GM18909 (cell line): ENCODE measurements around the gene TICRR.

Source experiments
- ATAC-seq: cut with Tn5 transposase; IDR thresholded peaks from one replicate; pipeline ENCODE4 v1.9.1; 2021; ENCODE audit warnings: mild to moderate bottlenecking; ENCODE audit not compliant: unreplicated experiment, poor library complexity

Gene TICRR

DNA sequence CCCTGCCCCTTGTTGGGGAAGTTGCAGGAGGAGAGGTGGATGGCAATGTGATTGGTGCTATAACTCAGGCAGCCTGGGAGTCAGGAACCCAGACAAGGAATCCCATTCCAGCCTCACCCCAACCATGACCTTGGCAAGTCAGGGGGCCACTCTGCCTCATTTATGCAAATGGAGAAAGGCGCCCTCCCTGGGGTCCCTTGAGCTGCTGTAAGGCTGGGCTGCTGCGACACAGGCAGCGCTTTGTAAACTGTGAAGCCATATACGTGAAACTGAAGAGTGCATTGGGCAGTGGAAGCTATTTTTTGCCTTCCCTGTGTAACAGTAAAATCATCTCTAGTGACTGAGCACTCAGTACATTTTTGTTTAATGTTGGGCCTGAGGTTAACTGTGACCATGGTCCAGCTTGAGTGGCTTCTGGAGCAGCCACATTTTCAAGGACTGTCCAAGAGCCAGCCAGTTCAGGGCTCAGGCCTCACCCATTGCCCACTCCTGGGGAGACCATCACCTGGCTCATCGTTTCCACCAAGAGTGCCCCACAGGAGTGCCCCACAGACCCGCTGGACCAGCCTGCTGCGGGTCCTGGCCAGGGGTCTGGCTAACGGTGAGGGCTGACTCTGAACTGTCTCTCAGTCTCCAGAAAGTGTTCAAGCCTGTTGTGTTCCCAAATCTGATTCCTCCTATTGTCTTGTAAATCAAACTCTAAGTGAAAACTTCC is 52.1 kb downstream of the TICRR start:
- no peak for ATAC-seq

DNA sequence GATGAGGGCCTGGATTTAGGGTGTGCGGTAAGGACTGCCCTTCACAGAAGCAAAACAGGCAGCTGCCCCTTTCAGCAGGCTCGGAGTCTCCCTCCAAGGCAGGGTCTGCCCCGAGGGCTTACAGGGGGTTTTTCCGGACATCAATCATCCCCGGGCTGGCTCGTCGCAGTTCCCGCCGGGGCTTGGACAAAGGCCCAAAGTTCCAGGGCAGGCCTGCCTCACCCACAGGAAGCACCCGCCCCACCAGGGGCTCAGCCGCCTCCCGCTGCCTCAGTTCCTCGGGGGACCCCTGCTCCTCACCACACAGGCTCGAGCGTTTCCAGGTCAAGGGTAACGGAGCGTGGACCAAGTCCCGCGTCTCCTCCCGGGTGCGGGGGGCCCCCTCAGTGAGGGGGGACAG is 53.0 kb downstream of the TICRR start:
- ATAC-seq: no peak

DNA sequence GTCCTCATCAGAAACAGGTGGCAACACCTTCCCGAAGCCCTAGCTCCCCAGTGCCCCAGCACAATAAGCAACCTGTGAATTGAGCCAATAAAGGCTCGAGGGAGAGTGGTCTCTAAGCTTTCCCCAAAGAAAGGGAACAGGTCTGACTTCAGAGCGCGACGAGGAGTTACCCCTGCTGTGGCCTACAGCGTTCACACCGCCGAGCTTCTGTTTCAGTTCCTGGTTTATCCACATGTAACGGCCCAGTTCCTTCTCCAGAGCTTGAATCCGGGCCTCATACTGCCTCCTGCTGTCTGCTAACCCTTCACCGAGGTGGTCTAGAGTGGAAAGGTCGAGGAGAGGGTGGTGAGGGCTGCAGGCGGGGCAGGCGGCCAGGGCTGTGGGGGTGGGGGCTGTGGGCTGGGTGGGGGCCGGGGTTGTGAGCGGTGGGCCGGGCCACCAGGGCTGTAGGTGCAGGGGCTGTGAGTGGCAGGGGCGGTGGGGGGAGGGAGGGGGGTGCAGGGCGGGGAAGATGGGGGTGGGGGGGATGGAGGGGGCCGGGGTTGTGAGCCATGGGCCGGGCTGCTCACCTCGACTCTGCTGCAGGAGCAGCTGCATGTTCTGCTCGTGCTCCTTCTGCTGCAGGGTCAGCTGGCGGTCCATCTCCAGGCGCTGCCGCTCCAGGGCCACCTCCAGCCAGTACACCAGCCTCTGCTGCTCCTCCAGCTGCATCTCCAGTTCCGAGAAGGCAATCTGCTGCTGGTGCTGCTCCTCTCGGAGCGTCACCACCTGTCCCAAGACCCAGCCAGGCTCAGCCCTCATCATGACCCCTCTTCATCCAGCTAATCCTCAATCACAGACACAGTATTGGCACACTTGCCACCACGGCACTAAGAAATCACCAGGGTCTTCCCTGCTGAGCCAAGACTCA is 53.8 kb downstream of the TICRR start:
- no peak for ATAC-seq

DNA sequence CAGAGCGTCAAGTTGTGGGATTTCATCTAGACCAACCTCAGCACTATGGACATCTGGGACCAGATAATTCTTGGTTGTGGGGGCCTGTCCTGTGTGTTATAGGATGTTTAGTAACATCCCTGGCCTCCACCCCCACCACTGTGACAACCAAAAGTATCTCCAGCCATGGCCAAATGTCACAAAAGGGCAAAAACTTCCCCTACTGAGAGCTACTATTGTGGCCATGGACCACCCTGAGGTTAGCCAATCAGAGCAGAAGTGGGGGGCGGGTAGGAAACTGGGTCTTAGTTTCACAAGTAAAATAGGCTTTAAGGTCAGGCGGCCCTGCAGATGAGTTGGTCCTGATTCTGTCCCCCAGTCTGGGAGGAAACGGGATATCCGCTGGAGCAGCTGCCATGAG is 54.6 kb downstream of the TICRR start:
- no peak for ATAC-seq

DNA sequence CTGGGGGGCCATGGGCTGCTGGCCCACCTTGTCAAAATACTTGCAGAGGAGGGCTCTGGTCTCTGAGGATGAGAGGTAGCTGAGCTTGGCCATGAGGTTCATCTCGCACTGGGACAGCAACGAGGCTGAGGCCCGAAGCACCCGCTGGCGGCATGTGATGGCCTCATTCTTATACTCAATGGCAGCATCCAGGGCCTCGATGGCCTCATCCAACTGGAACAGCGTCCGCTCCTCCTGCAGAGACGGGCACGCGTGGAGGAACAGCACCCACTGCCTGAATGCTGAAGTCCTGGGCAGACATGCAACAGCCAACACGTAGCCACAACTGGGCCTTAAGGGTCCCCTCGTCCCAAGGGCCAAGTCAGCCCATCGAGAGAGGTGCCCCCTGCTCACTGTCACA is 55.0 kb downstream of the TICRR start:
- ATAC-seq: no peak

DNA sequence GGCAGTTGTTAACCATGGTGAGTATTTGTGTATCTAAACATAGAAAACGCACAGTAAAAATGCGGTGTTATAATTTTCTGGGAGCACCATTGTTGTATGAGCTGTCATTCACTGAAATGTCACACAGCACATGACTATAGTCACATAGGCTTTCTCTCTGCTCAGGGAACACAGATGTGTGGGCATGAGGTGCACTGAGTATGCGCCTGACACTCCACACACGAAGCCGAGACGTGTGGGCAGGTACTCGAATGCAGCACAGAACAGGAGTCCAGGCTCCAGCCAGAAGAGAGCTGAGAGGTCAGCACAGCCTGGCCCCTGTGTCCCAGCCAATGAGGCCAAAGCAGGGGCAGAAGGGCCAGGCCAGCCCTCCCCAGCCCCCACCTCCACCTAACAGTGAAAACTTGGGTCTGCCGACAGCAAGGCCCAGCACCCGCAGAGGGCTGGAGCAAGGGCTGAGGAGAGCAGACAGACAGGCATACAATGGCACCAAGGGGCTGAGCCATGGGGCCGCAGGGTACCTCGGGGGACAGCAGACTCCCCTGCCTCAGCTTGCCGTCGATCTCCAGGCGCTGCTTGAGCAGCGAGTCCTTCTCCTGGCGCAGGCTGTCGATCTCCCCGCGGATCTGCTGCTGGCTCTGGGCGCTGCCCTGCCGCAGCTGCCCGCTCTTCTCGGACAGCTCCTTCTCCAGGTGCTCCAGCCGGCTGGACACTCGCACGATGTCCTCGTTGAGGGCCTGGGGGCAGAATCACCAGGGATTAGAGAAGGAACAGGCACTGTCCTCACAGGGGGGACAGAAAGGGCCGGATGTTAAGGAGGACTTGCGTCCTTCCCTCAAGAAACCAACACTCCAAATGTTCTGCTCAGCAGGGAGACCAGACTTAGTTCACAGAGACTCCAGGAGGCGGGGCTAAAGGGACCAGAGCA is 56.0 kb downstream of the TICRR start:
- ATAC-seq: no peak

DNA sequence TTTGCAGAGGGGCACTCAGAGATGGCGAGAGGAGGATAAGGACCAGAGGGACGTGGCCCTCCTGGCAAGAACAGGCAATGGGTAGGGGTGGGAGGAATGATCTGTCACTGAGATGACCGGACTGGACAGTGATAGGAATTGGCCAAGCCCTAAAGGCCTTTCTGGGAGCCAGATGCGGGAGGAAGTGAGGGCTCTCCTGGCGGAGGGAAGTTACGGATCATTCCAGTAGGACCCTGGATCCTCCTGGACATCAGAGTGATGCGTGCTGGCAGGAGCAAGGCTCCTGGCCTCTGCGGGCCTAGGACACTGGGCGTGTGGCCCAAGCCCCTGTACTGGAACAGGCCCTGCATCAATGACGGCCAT is 56.6 kb downstream of the TICRR start:
- no peak for ATAC-seq

DNA sequence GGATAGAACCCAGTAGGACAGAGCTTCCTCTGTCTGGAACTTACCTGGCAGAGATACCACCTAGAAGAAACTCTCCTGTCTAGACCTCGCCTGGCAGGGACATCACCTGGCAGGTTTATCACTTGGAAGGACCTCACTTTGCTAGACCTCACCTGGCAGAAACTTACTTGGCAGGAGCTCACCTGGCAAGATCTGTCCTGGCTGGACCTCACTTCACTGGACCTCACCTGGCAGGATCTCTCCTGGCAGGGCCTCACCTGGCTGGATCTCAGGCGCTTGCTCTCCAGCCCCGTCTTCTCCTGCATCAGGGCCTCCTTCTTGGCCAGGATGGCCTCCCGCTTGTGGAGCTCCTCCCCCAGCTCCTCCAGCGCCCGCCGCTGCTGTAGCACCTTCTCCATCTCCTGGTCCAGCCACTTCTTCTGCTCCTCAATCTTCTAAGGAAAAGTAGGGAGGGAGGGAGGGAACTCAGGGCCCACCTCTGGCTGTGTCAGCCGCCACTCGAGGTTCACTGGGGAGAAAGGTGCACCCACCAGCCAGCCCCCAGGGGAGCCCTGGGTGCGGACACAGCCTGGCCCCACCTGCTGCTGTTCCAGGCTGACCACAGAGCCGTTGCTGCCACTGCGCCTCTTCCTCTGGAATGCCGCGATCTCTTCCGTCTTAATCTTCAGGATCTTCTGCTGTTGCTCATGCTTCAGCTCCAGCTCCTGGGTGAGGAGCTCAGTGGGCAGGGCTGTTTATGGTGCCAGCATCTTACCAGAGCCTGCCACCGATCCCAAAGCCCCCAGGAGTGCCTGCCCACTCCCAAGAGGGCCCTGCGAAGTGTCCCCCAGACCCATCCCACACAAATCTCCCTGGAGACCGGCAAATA is 57.5 kb downstream of the TICRR start:
- no peak for ATAC-seq

DNA sequence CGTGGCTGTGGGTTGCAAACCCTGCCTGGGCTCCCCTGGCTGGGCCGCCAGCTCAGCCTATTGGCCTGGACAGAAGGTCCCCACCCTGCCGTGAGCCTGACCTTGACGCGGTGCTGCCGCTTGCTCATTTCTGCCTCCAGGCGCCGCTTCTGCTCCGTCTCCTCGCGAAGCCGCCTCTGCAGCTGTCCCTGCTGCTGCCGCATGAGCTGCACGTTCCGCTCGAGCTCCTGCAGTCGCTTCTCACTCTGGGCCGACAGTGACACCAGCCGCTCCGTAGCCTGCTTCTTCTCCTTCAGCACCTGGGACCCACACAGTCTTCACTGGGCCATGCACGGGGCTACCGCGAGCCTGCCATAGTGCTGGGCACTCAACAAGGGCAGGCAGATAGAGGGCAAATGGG is 58.3 kb downstream of the TICRR start:
- no peak for ATAC-seq

DNA sequence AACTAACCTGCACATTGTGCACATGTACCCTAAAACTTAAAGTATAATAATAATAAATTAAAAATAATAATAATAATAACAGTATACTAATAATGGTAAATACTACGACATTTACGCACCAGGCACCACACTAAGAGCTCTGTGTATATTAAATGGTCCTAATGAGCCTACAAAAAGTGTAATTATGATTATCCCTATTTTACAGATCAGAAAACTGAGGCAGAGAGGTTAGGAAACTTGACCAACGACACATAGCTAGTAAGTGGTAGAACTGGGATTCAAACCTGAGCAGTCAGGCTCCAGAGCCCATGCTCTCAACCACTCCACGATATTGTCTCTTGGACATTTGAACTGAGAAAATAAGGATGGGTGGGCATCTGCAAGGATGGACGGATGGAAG is 65.0 kb downstream of the TICRR start:
- no peak for ATAC-seq

DNA sequence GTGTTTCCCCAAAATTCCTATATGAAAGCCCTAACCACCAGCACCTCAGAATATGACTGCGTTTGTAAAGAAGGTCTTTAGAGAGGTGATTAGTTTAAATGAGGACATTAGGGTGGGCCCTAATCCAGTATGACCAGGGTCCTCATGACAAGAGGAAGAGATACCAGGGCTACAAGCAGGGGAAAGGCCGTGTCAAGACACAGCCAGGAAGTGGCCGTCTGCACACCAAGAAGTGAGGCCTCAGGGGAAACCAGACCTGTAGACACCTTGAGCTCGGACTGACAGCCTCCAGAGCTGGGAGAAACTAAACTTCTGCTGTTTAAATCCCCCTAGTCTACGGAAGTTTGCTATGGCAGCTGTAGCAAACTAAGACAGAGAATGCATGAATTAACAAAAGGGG is 65.8 kb downstream of the TICRR start:
- no peak for ATAC-seq

DNA sequence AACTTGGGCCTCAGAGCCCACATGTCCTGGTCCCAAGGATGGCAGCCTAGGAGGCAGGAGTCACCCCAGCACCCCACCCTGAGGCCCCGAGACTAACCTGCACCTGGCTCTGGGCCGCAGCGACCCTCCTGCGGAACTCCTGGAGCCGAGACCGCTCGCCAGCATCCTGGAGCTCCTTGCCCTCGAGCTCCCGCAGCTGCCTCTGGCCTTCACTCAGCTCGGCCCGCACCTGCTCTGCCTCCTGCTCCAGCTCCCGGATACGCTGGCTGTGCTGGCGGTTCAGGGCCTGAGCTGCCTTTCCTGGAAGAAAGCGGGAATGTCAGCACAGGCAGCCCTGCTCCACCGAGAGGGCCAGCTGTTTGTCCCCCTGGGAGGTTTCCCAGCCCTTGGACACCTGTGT is 66.8 kb downstream of the TICRR start:
- ATAC-seq: no peak

DNA sequence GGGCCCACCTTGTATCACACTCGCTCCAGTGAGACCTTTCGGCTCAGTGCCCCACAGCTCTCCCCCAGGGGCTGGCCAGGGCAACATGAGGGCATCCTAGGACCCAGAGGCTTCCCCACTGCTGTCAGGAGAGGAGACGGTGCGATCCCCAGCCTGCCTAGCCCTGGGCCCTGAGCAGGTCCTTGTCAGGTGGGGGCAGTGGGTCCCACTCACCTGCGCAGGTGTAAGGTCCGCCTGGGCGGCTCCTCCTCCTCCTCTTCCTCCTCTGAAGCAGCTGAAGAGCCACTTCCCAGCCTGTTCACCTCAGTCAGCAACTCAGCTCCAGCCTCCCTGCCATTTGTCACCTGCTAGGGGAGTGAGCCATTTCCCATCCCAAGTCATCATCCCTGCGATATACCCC is 70.4 kb downstream of the TICRR start:
- ATAC-seq: no peak

DNA sequence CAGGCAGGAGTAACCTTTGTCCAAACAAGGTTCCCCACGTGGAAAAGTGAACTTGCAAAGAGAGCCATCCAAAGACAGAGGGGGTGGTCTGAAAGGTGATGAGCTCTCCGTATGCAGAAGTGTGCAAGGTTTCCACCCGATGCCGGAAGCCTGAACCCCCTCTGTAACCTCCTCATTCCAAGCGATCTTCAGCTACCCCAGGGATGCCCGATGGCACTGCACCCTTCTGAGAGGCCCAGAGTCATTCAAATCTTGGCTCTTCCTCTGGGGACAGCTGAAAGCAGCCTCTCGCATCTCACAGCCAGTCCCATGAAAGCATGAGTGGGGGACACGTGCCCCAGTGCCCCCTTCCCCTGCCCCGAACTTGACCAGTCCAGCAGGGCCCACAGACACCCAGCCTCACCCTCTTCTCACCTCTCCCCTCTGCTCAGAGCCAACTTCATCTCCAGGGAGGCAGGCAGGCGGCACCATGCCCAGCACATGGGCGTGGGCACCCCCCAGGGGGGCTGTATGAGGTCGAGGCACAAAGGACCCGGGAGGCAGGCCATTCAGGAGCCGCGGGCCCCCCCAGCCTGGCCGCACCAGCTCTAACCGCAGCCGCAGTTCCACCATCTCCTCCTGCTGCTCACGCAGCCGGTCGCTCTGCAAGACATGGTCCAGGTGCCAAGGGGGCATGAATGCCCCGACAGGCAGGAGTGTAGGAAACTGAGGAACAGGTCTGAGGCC is 71.3 kb downstream of the TICRR start:
- no peak for ATAC-seq

DNA sequence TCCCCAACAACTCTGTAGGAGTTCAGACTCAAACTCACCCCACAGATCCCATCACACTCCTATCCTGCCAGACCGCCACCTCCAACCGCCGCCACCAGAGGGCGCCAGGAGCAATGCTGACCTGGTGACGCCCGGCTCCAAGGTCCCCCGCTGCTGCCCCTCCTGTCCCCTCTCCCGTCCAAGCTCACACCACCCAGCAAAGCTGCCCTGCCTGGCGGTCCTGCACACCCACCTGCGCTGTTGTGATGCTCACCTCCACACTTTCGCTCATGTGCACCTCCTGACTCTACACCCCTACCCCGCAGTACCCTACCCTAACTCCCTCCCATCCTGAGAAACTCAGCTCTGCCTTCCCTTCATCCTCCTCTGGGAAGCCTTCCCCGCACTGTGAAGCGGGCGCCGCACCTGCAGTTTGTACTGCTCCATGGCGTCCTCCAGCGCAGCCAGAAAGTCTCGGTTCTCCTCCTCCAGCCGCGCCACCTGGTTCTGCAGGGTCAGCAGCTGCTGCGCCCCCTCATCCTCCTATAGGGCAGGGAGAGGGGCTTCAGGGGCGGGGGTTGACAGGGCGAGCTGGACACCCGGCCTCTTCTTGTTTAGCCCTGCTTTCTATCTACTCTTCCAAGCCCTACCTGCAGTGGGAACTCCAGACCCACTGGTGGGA is 72.1 kb downstream of the TICRR start:
- no peak for ATAC-seq

DNA sequence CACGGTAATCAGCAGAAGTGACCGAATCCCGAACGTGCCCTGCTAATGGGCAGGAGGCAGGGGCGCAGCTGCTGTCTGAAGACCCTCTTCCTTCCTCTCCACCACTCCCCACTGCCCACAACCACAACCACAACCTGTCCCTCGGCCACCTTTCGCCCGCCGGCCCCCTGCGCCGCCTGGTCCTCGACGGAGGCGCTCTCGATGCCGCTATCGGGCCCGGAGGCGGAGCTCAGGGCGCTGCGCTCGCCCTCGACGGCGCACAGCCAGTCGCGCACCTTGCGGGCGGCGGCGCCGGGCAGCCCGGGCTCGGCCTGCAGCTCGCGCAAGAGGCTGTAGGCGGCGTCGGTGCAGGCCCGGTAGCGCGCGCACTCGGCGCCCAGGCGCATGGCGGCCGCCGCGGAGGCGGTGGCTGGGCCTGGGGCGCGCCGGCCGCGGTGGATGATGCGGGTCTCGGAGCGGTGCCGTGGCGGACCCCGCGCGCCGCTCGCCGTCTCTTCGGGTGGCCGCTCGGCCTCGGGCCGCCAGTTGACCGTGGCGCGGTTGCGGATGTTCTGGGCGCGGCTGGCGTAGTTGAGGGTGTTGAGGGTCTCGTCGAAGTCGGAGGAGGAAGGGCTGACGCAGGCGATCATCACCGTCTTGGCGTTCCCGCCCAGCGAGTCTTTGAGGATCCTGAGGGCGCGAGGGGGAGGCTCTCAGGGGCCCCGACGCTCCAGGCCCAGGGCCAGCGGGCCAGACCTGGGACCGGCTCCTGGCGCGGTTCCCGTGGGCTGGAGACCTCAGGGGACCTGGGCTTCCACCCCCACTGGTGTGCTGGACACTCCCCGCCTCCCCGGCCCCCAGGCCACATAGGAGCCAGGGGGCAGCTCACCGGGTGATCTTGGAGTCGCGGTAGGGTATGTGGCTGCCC is 73.1 kb downstream of the TICRR start:
- ATAC-seq: no peak

DNA sequence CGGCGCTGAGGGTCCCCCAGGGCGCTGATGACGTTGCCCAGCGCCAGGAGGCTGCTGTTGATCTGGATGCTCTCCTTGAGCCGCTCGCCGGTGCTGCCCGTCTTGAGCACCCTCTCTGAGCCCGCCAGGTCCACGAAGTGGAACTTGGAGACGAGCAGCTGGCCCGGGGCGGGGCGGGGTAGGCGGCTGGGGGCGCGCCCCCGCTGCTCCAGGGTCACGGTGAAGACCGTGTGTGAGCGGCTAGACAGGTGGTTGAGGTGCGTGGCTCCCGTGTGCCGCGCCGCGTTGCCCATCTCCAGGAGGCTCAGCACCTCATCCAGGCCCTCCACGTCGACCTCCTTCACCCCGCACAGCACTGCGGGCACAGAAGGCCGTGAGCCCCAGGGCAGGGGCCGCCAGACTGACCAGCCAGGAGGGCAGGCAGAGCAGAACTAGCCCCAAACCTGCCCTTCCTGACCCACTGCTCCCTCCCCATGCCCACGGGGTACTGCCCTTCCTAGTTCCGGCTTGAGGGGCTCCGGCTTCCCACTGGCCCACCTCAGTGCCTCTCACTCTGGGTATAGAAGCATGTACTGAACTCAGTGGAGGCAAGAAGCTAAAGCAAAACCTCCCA is 73.8 kb downstream of the TICRR start:
- no peak for ATAC-seq
